DMS 273 treated with DMSO at 0.1 percent for 48 hours (cell line): Measurements from ENCODE around the gene INPP5A.

Source experiments
- DNase-seq: peaks from one replicate; lab custom pipeline; 2025; lab: John Stamatoyannopoulos, UW

The INPP5A gene

DNA sequence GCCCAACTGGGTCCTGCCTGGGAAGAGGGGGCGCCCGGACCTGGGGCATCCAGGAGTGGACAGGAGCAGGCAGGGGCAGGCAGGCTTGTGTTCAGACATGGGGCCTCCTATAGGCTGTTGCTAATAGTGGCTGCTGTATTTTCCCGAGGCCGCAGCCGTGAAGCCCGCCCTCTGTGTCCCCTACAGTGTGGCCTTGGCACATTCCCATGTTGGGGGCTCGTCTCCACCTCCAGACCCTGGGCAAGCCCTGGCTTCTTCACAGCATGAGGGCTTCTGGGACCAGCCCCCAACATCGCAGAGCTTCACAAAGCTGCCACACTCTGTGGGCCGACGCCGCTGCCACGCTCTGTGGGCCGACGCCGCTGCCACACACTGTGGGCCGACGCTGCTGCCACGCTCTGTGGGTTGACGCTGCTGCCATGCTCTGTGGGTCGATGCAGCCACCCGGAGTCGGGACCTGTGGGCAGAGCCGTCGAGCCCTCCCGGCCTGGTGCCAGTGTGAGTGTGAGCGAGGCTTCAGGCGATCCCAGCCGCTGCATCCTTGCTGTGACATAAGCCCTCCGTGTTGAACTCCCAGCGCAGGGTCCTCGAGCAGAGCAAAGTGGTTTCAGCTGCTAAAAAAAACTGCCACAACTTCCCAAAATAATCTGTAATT, 109.0 kb downstream of the INPP5A start:
- DNase-seq: no peak

- DNase-seq: no peak
These were observed 109.8 kb downstream of the INPP5A start for GRCh38 chr10:132647424-132647823.

DNA sequence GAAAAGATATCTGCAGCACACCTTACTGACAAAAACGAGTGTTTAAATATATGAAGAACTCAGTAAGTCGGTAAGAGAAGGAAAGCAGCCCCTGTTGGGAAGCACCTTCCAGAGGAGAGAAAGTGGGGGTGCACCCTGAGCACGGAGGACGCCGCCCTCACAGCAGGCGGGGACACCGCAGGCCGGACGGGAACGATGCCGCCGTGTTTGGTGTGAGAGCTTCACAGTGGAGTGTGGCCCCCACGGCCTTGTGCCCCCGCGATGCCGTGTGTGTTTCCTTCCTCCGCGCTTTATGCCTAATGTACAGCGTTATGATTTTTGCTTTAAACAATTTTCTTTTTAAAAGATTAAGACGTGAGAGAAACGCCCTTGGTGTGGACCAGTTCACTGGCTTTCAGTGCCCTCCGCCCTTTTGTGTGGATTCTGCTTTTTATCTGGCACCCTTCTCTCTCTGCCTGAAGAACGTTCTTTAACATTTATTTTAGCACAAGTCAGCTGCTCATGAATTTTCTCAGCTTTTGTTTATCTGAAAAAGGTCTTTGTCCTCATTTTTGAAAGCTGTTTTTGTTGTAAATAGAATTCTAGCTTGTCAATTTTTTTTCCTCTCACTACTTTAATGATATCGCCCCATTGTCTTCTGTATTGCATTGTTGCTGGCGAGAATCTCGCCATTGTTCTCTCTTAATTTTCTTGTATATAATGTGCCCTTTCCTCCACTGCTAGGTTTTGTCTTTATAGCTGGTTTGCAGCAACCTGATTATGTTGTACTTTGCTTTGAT, 110.7 kb downstream of the INPP5A start:
- DNase-seq: no peak

- no peak for DNase-seq
These were observed 111.4 kb downstream of the INPP5A start for GRCh38 chr10:132648851-132649528.

GRCh38 chr10:132649651-132650360, 112.2 kb downstream of the INPP5A start:
- DNase-seq: no peak

GRCh38 chr10:132650611-132651250, 113.1 kb downstream of the INPP5A start:
- no peak for DNase-seq

- no peak for DNase-seq
These were observed 114.0 kb downstream of the INPP5A start for GRCh38 chr10:132651511-132652029.

DNA sequence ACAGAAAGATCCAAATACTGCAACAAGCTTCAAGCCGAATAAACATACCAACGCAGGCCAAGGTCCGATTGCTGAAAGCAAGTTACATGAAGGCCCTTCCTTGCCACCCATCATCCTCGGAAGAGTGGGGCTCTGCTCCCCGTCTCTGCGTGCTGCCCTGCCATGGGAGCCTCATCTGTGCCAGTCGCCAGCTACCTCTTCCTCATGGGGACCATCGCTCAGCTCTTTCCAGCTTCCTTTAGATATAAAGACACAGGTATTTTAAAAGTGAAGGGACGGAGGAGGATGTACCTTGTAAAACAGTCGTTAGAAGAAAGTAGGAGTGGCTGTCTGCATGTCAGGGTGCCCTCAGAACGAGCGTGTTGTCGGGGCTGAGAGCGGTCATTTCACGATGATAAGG, 114.9 kb downstream of the INPP5A start:
- no peak for DNase-seq

DNA sequence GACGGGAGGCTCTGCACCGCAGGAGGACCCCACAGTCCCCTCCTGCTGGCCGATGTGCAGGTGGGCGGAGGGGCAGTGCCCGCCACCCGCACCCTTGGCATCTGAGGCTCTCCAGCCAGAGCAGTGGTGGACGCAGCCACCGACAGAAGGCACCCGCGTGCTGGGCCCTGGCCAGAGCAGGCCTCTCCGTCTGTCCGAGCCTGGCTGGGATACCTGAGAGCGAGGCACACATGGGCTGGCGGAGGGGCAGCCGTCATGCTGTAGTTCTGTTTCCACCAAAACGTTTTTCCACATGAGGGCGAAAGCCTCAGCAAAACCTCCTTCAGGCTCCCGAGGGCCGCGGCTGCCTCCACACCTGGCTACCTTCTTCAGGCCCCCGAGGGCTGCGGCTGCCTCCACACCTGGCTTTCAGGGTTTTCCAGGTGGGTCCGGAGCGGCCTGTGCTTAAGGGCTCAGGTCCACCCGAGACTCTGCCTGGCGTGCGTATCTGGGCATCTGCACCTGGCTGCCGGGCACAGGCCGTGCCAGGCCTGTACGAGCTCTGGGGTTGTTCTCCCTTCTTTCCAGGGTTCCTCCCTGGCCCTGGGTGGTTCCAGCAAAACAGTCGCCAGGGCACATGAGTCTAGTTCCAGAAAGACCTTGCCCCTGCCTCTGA, 115.5 kb downstream of the INPP5A start:
- DNase-seq: no peak

DNA sequence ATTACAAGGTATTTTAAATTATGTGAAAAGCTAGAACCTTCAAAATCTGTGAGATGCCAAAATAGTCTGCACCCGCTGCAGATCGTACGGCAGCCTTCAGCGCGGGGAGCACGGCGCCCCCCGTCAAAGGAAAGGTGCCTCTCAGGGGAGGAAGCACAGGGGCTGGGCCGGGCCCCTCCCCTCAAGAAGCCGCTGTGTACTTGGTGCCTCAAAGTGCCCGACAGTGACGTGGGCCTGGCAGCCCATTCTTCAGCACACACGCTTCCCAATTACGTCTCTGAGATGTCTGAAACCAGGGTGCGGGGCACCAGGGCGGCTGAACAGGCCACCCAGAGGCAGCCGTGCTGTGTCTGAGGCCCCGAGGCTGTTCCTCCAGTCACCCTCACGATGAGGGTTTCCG, 116.1 kb downstream of the INPP5A start:
- DNase-seq: no peak

- no peak for DNase-seq
These were observed 116.6 kb downstream of the INPP5A start for GRCh38 chr10:132654121-132654571.

DNA sequence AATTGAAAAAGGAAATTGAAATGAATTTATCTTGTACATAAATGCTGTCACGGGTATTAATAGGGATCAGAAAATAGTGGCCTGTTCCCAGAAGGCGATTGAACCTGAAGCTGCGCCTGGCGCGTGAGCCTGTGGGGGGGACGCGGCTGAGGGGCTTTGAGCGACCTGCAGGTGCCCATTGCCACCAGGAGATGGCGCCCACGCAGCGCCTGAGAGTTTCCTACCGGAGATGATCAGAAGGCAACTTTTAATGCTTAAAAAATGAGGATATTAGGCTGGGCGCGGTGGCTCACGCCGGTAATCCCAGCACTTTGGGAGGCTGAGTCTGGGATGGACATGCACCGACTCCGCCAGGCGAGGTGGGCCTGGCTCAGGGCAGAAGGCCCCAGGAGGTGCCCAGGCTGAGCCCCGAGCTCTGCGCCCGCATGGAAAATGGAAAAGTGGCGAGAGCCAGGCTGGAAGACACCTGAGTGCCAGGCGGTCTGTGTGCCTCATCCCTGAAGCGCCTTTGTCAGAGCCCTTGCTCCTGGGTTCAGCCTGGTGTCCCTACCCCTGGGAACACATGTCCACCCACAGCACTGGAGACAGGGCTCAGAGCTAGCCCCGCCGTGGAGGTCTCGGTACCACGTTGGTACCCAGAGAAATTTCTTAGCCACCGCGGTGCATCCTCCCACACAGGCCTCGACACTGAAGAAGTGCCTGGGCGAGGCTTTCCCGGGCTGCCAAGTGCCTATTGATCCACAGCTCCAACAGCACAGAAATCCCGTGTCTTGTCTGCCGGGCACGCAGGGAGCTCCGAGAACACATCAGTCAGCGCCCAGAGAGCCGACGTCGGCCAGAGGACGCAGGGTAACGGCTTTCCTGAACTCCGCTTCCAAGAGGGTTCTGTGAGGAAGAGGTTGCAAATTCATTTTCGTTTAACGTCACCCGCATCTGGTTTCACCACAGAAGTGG, 117.4 kb downstream of the INPP5A start:
- no peak for DNase-seq

- no peak for DNase-seq
These were observed 118.1 kb downstream of the INPP5A start for GRCh38 chr10:132655735-132656134.

DNA sequence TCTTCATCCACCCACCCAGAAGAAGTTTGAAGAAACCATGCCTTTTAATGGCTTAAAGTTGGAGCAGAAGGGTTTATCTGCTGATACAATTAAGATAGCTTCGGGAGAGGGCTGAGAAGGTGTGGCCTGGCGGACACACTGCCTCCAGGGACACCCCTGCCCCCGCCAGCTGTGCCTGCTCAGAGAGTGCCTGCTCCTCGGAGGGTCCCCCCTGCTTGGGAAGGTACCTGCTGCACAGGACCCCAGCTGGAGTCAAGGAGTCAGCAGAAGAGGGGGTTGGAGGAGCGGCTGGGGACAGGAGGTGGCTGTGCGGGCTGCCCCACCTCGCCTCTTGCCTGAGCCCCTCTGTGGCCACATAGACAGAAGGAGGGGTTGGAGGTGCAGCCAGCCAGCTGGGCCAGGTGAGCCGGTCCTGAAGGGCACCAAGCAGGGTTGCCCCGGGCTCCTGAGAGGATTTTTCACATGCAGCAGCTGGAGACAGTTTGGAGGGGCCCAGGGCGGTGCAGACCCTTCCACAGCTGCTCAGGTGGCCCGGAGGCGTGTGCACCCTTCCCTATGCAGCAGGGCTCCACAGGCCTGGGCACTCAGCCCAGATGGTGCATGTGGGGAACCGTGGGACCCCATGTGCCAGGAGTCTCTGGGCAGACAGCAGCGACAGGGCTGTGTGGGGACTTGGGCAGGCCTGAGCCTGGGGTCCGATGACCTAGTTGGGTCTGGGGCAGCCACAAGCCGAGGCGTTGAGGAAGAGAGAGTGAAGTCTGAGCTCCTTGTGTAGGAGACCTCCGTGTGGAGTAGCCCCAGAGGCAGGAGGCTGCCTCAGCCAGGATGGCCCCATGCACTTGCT, 118.9 kb downstream of the INPP5A start:
- no peak for DNase-seq

DNA sequence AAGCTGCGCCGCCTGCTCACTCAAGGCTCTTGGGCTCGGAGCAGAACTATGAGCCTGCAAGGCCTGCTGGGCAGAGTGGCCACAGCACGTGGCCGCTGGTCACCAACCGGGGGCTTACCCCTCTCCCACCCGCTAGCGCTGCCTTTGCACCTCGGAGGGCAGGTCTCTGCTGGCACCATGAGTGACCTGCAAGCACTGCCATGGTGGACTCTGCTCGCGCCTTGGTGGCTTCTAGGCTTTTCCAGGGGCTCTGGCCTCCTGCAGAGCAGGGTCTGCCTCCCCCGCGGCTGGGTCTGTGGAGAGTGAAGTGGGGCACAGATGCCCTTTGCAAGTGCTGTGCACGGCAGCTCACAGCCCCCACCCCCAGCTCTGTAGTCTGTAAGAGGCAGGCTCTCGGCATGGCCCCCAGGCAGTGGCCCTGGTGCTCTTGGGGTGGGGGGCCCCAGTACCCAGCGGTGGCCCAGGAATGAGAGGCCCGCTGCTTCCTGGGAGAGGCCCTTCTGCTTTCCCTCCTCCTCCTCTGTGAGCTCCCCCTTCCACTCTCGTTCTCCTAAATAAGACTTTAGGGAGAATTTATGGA, 119.6 kb downstream of the INPP5A start:
- DNase-seq: no peak

DNA sequence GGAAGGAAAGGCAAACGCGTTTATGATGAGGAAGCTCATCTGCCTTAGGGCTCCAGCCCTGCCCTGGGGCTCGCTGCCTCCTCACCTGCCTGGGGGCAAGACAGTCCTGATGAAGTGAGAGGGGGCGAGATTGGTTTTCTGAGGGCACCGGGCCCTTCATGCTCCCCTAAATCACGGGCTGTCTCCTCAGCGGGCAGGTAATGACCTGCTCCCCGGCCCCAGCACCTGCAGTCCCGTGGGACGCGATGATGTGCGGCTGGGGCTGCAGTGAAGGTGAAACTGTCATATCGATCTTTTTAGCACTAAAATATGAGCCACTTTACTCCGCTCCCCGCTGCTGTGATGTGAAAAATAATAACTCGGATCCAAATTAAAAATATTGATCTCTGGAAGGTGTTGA, 120.2 kb downstream of the INPP5A start:
- no peak for DNase-seq

DNA sequence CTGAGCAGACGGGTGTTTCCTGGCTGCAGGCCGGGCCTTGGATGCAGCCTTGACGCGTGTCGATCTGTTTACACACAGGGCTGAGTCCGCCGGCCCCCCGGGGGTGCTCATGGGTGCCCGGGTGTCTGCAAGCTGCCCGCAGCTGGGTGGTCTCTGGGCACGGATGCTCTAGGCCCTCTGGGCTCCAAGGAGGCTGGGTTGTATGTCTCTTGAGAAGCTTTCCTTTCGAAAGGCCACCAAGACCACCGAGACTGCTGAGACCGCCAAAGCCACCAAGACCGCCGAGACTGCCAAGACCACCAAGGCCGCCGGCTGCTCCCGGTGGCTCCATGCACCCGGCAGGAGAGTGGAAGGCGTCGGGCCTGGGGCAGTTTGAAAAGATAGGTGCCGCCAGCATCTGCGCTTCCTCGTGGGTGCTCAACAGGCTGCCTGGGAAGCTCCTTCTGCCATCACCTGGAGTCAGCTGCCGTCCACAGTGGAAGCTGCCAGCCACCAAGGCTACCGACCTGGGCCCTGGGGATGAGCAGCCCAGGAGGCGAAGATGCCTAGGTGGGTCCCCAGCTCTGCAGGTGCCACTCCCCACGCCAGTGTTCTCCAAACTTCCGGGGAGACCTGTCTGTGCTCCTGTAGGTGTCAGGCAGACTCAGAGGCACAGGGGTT, 121.1 kb downstream of the INPP5A start:
- DNase-seq: no peak
